ENCODE results near the gene PRXL2B. TPM values are rescaled to one million over a fixed set of nuclear protein-coding genes. Genes with fewer than 3 reads are reported as not detected.

PRXL2B gene
- total RNA-seq: 10 to 100 TPM; 28.2 to 34.6 TPM

- POLR2A ChIA-PET: interaction anchor here (0.8 to 5.1 kb wide), 16 partner anchors 9 to 396 kb away, joined by 3 to 67 read pairs (median 7); partner anchors contain the start of genes MORN1, PANK4, PEX10 and RER1
- Mint-ChIP-seq H3K27me3 (no peaks in the 10 kb centered on the region), H3K27ac (peak within 1 kb of the TSS; percentile 92), H3K4me1 (ENCODE audit: low read depth) (peaks cover 39% of the 10 kb centered on the region), H3K4me3 (peak within 1 kb of the TSS; percentile 83), H3K9me3 (no peaks in the 10 kb centered on the region), H3K36me3 (no peaks in the 10 kb centered on the region)
- intact Hi-C loops (cut with micrococcal nuclease): loop anchor here (1.0 to 2.0 kb wide), 5 partner anchors 8 to 60 kb away; partner anchors contain the start of genes PANK4 and TNFRSF14
- CTCF ChIA-PET: interaction anchor here (0.6 to 3.9 kb wide), 10 partner anchors 25 to 195 kb away, joined by 3 to 34 read pairs (median 4); partner anchors contain the start of genes MORN1, PANK4, RER1 and TNFRSF14
- peak; percentile 99 for DNase-seq
Observed at GRCh38 chr1:2586154-2587070, at the start of gene PRXL2B. PRXL2B (plus strand) TSS chr1:2586777; CDS start chr1:2586886, 109 bp downstream.

GRCh38 chr1:2537784-2538115 lies 48.8 kb upstream of the PRXL2B start:
- intact Hi-C loops (cut with micrococcal nuclease): no loop called here
- DNase-seq: no peak
- no peaks in the 10 kb centered on the region for H3K9me3 Mint-ChIP-seq
- H3K36me3 Mint-ChIP-seq: no peaks in the 10 kb centered on the region
- CTCF ChIA-PET: interaction anchor here (0.6 kb wide), 1 partner anchor 59 kb away, joined by 5 read pairs; no protein-coding TSS in a partner anchor
- peaks cover 2% of the 10 kb centered on the region for H3K4me1 Mint-ChIP-seq (ENCODE audit: low read depth)
- POLR2A ChIA-PET: interaction anchor here (0.6 kb wide), 1 partner anchor 8 kb away, joined by 4 read pairs; no protein-coding TSS in a partner anchor
- no peak overlapping the region for H3K27ac Mint-ChIP-seq
- no peak overlapping the region for H3K4me3 Mint-ChIP-seq
- no peaks in the 10 kb centered on the region for H3K27me3 Mint-ChIP-seq

GRCh38 chr1:2538376-2538775 lies 48.2 kb upstream of the PRXL2B start:
- no peak for DNase-seq
- Mint-ChIP-seq H3K9me3 (no peaks in the 10 kb centered on the region), H3K27ac (no peak overlapping the region), H3K36me3 (no peaks in the 10 kb centered on the region), H3K4me3 (no peak overlapping the region), H3K27me3 (no peaks in the 10 kb centered on the region), H3K4me1 (ENCODE audit: low read depth) (peaks cover 2% of the 10 kb centered on the region)
- POLR2A ChIA-PET: interaction anchor here (0.6 kb wide), 1 partner anchor 9 kb away, joined by 4 read pairs; no protein-coding TSS in a partner anchor
- CTCF ChIA-PET: interaction anchor here (0.6 to 1.7 kb wide), 2 partner anchors 23 to 59 kb away, joined by 5 to 8 read pairs; no protein-coding TSS in a partner anchor
- intact Hi-C loops (cut with micrococcal nuclease): no loop called here

GRCh38 chr1:2538872-2539271 lies 47.7 kb upstream of the PRXL2B start:
- Mint-ChIP-seq H3K36me3 (no peaks in the 10 kb centered on the region), H3K9me3 (no peaks in the 10 kb centered on the region), H3K4me1 (ENCODE audit: low read depth) (peaks cover 2% of the 10 kb centered on the region), H3K4me3 (no peak overlapping the region), H3K27me3 (no peaks in the 10 kb centered on the region), H3K27ac (no peak overlapping the region)
- CTCF ChIA-PET: interaction anchor here (1.0 to 1.7 kb wide), 3 partner anchors 9 to 23 kb away, joined by 3 to 8 read pairs (median 5); partner anchors contain the start of genes HES5 and PANK4
- POLR2A ChIA-PET: no interaction called here
- intact Hi-C loops (cut with micrococcal nuclease): no loop called here
- no peak for DNase-seq

- Mint-ChIP-seq H3K4me3 (no peak overlapping the region), H3K9me3 (no peaks in the 10 kb centered on the region), H3K27me3 (no peaks in the 10 kb centered on the region), H3K27ac (no peak overlapping the region), H3K36me3 (no peaks in the 10 kb centered on the region), H3K4me1 (ENCODE audit: low read depth) (peaks cover 2% of the 10 kb centered on the region)
- ChIA-PET POLR2A (no interaction called here), CTCF (interaction anchor here (1.0 to 1.7 kb wide), 4 partner anchors 8 to 22 kb away, joined by 3 to 8 read pairs (median 5); partner anchors contain the start of genes HES5 and PANK4)
- intact Hi-C loops (cut with micrococcal nuclease): no loop called here
- DNase-seq: peak; percentile 55
Observed at GRCh38 chr1:2539312-2539907, 47.2 kb upstream of the PRXL2B start.

GRCh38 chr1:2540816-2541492 lies 45.6 kb upstream of the PRXL2B start:
- no peaks in the 10 kb centered on the region for H3K36me3 Mint-ChIP-seq
- peaks cover 2% of the 10 kb centered on the region for H3K4me1 Mint-ChIP-seq (ENCODE audit: low read depth)
- DNase-seq: no peak
- ChIA-PET POLR2A (interaction anchor here (1.1 to 3.0 kb wide), 2 partner anchors 15 to 16 kb away, joined by 4 to 10 read pairs; partner anchors contain the start of gene PANK4), CTCF (interaction anchor here (0.7 to 1.6 kb wide), 3 partner anchors 10 to 15 kb away, joined by 3 to 5 read pairs (median 5); partner anchors contain the start of gene TNFRSF14)
- no peaks in the 10 kb centered on the region for H3K27me3 Mint-ChIP-seq
- no peak overlapping the region for H3K4me3 Mint-ChIP-seq
- H3K9me3 Mint-ChIP-seq: no peaks in the 10 kb centered on the region
- intact Hi-C loops (cut with micrococcal nuclease): no loop called here
- H3K27ac Mint-ChIP-seq: no peak overlapping the region

- POLR2A ChIA-PET: interaction anchor here (1.1 to 3.0 kb wide), 2 partner anchors 16 to 17 kb away, joined by 4 to 10 read pairs; partner anchors contain the start of gene PANK4
- intact Hi-C loops (cut with micrococcal nuclease): no loop called here
Observed at GRCh38 chr1:2541619-2542245, 44.8 kb upstream of the PRXL2B start.

GRCh38 chr1:2542246-2542915 lies 44.2 kb upstream of the PRXL2B start:
- DNase-seq: no peak
- Mint-ChIP-seq H3K36me3 (no peaks in the 10 kb centered on the region), H3K4me3 (no peak overlapping the region), H3K4me1 (ENCODE audit: low read depth) (peaks cover 2% of the 10 kb centered on the region), H3K27me3 (no peaks in the 10 kb centered on the region), H3K27ac (no peak overlapping the region), H3K9me3 (no peaks in the 10 kb centered on the region)
- intact Hi-C loops (cut with micrococcal nuclease): no loop called here
- ChIA-PET CTCF (no interaction called here), POLR2A (interaction anchor here (1.2 to 3.0 kb wide), 2 partner anchors 16 to 41 kb away, joined by 3 to 10 read pairs; partner anchors contain the start of gene PANK4)

More at GRCh38 chr1:2541619-2542245, 44.8 kb upstream of the PRXL2B start:
- H3K27me3 Mint-ChIP-seq: no peaks in the 10 kb centered on the region
- H3K27ac Mint-ChIP-seq: no peak overlapping the region
- H3K36me3 Mint-ChIP-seq: no peaks in the 10 kb centered on the region
- no peak for DNase-seq
- no peaks in the 10 kb centered on the region for H3K9me3 Mint-ChIP-seq
- H3K4me3 Mint-ChIP-seq: no peak overlapping the region
- H3K4me1 Mint-ChIP-seq (ENCODE audit: low read depth): peaks cover 2% of the 10 kb centered on the region
- CTCF ChIA-PET: interaction anchor here (0.7 to 1.4 kb wide), 2 partner anchors 12 to 14 kb away, joined by 3 to 5 read pairs; partner anchors contain the start of gene TNFRSF14

GRCh38 chr1:2543543-2544092 lies 43.0 kb upstream of the PRXL2B start:
- no peak overlapping the region for H3K4me3 Mint-ChIP-seq
- H3K9me3 Mint-ChIP-seq: no peaks in the 10 kb centered on the region
- intact Hi-C loops (cut with micrococcal nuclease): no loop called here
- H3K36me3 Mint-ChIP-seq: no peaks in the 10 kb centered on the region
- DNase-seq: no peak
- ChIA-PET POLR2A (interaction anchor here (1.2 to 5.5 kb wide), 5 partner anchors 14 to 42 kb away, joined by 3 to 53 read pairs (median 10); partner anchors contain the start of genes HES5 and PANK4), CTCF (interaction anchor here (0.6 kb wide), 1 partner anchor 20 kb away, joined by 3 read pairs; no protein-coding TSS in a partner anchor)
- peaks cover 7% of the 10 kb centered on the region for H3K4me1 Mint-ChIP-seq (ENCODE audit: low read depth)
- H3K27ac Mint-ChIP-seq: no peak overlapping the region
- no peaks in the 10 kb centered on the region for H3K27me3 Mint-ChIP-seq

- Mint-ChIP-seq H3K9me3 (no peaks in the 10 kb centered on the region), H3K27ac (no peak overlapping the region), H3K27me3 (no peaks in the 10 kb centered on the region), H3K4me3 (no peak overlapping the region), H3K36me3 (no peaks in the 10 kb centered on the region), H3K4me1 (ENCODE audit: low read depth) (peaks cover 12% of the 10 kb centered on the region)
- intact Hi-C loops (cut with micrococcal nuclease): no loop called here
- CTCF ChIA-PET: no interaction called here
- DNase-seq: no peak
- POLR2A ChIA-PET: interaction anchor here (1.0 to 5.5 kb wide), 4 partner anchors 14 to 128 kb away, joined by 4 to 53 read pairs (median 12); partner anchors contain the start of genes HES5 and PANK4
Observed at GRCh38 chr1:2544093-2544874, 42.3 kb upstream of the PRXL2B start.
